Measurements from ENCODE around the gene NIPA2.

NIPA2 gene

GRCh38 chr15:22916606-22917350 is 78.3 kb downstream of the NIPA2 start:
- no peak overlapping the region for H3K27ac Mint-ChIP-seq

GRCh38 chr15:22917556-22917955 is 79.1 kb downstream of the NIPA2 start:
- no peak overlapping the region for H3K4me3 Mint-ChIP-seq
- H3K4me1 Mint-ChIP-seq = peaks cover 4% of the 10 kb centered on the region
- no peaks in the 10 kb centered on the region for H3K9me3 Mint-ChIP-seq
- H3K36me3 Mint-ChIP-seq = peaks cover 39% of the 10 kb centered on the region
- H3K27ac Mint-ChIP-seq = no peak overlapping the region
- no peaks in the 10 kb centered on the region for H3K27me3 Mint-ChIP-seq
- ATAC-seq = no peak

More at GRCh38 chr15:22916606-22917350, 78.3 kb downstream of the NIPA2 start:
- H3K27me3 Mint-ChIP-seq = no peaks in the 10 kb centered on the region
- H3K36me3 Mint-ChIP-seq = peaks cover 47% of the 10 kb centered on the region
- no peak for ATAC-seq
- H3K4me1 Mint-ChIP-seq = peaks cover 4% of the 10 kb centered on the region
- no peaks in the 10 kb centered on the region for H3K9me3 Mint-ChIP-seq
- no peak overlapping the region for H3K4me3 Mint-ChIP-seq

Measured in stimulated activated memory B cell treated with anti-CD40 and anti-IgM and Interleukin-4, amounts not matched to agents 10 μg/mL and 1 μg/mL and 100 μg/mL, for 72 hours (primary cell).